GM18861 (cell line): ENCODE measurements around the gene ARHGAP6.

ENCODE experiments used
- ATAC-seq: cut with Tn5 transposase; IDR thresholded peaks from one replicate; pipeline ENCODE4 v1.9.1; 2021; ENCODE audit not compliant: unreplicated experiment

ARHGAP6 gene

DNA sequence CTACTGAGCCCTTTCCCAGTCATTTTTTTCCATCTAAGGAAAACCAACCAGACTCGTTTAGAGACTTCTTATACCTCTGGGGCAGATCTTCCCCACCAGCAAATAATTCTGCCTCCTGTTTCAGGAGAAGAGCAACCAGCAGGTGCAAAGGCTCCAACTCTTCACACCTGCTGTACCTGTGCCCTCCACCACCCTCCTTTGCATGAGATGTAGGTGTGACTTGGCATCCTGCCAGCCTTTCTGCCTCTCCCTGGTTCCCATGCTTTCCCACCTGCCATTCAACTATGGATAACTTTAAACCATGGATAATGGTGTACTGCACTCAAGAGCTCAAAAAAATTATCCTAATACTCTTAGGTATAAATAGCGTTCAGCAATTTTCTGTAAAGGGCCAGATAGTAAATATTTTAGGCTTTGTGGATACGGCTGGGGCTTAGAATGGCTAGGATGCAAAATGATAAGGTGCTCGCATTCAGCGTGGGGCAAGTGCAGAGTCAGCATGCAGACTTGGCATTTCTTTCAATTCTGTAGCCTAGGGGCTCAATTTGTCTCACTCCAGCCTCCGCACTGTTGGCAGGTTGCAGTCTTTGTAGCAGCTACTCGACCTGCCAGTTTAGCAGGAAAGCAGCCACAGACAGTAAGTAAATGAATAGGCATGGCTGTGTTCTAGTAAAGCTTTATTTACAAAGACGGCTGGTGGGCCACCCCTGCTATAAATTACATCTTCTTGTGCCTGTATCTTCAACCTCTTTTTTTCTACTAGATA is 474.8 kb downstream of the ARHGAP6 start:
- ATAC-seq, result no peak

DNA sequence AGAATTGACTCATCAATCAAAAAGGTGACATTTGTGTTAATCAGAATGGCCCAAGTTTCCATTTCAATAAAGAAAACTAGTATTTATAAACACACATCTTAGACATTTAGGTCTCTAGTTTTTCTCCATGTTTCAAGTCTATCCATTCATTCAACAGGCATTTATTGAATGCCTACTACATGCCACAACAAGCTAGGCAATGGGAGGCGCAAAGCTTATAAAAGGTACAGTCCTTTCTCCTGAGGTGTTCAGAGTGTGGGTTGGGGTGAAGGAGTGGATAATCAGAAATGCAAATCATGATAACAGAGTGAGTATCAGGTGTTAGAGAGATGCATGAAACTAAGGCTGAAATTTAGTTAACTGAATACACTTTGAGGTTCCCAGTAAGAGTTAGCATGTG is 476.6 kb downstream of the ARHGAP6 start:
- no peak for ATAC-seq

DNA sequence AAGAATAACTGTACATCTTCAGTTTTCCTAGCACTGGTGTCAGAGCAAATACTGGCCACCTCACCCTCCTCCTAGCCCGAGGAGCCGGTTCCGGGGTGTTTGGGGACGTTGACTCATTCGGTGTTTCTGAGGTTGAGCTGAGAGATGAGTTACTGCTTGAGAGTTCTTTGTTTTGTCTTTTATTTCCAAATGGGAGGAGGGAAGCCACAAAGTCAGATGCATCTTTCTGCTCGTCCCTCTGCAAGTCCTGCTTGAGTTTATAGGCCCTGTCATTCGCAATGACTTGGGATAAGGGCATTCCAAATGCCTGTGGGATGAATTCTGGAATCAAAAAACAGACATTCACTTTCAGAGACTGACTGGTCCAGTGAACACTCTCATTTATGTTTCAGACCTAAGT is 477.1 kb downstream of the ARHGAP6 start:
- ATAC-seq, result no peak

DNA sequence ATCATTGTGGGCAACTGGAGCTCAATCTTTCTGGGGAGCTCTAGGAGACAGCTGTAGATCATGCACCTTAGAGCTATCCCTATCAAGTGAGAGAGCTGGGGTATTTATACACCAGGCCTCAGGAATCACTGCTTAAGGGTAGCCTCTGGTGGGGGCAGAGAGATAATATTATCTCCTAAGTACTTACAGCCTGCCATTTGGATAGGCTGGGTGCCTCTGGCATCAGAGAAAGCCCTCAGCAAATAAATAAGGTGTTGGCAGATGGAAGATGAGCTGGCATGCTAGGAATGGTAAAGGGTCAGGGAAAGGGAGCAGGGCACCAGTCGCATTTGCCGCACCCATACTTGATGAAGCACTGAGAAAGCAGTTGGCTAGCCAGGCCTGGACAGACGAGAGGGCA is 478.7 kb downstream of the ARHGAP6 start:
- ATAC-seq, result no peak

- no peak for ATAC-seq
Measured at GRCh38 chrX:11185861-11186260, 479.9 kb downstream of the ARHGAP6 start.

- ATAC-seq, result no peak
Measured at GRCh38 chrX:11180571-11180970, 485.1 kb downstream of the ARHGAP6 start.

DNA sequence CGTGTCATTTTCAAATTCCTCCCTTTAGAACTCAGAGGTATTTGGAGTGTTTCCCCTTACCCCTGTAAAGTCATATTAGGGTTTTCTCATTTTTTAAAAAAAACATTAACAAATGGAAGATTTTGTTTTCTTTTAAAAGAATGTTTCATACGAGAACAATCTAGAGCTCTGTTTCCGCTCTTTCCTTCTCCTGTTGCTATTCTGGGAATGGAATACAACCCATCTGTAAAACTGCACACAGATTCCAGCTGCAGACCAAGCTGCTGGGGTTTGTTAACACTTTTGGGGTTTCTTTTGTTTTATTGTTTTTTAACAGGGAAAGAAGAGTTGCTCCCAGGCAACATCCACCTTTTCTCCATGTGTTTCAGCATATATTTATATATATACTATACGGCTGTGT is 493.3 kb downstream of the ARHGAP6 start:
- ATAC-seq, result no peak

- no peak for ATAC-seq
Measured at GRCh38 chrX:11171956-11172355, 493.8 kb downstream of the ARHGAP6 start.

GRCh38 chrX:11164433-11164832 is 501.3 kb downstream of the ARHGAP6 start:
- no peak for ATAC-seq

GRCh38 chrX:11159149-11159548 is 506.6 kb downstream of the ARHGAP6 start:
- ATAC-seq, result no peak

DNA sequence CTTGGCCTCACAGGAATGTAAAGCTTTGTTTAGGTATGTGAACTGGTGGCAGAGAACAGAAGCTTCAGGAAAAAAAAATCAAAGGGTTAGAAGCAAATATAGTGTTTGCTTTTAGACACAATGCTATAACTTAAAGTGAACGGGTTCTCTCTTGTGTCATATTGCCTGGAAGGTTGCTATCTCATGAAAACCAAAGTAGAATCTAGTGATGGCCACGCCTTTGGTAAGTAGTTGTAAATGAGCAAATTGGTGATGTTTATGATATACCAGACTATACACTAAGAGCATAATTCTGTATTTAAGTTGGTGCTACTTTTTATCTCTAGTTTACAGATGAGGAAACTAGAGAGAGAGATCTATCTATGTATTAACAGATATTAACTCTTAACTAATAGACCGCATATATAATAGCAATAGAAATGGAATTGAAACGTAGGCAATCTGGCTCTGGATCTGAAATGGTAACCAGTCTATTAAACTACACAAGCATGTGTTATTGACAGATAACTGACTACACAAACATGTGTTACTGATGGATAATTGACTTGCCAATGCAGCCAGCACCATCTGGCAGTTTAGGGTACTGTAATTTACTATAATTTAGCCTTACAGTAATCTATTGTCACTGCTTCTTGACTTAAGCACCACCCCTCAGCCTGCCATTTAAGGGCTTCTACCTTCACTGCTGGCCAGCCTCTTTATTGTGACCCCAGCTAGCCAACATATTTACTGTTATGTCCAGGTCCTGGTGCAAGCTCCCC is 513.7 kb downstream of the ARHGAP6 start:
- no peak for ATAC-seq

GRCh38 chrX:11148401-11148800 is 517.3 kb downstream of the ARHGAP6 start:
- ATAC-seq, result no peak

DNA sequence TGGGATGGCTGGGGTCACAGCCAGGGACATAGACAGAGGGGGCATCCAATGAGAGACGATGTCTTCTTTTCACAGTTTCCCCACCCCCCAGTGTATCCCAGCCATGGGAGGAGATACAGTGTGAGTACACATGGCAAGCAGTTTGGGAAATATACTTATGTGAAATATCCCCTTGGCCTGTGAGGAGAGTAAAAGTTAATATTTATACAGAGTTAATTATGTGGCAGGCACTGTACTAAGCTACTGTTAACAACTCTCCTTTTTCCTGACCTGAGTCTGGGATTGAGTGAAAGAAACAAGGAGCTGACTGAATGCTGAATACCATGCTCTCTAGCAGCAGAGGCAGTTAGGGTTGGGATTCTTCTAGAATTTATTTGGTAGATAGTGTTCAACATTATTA is 519.3 kb downstream of the ARHGAP6 start:
- ATAC-seq, result no peak

DNA sequence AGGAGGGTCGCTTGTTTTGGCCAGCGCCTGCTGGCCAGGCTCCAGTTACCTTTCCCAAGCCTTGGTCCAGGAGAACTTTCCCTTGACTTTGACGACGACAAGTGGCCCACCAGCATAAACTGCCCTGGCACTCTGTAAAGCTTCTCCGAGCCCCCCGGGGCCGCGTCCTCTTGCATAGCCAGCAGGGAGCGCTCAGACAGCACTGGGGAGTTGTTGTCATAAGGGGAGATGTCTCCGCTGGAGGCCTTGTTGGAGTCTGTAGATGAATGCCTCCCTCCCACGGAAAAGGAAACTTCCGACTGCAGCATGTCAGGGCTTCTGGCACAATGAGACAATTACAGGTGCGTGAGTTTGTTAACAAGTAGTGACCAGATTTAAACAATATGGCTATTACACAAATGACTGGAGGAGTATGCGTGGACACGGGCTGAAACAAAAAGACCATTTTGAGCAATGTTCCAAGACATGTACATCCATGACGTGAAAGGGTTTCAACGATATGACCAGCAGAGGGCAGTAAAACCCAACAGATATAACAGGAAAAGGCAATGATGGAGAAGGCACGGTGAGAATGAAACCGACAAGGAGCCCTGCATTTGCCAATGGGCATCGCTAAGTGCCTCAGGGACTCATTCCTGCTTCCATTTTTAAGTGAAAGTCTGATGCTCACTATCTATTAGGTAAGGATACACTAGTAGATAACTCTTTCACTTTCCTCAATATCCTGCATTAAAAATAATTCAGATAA is 521.6 kb downstream of the ARHGAP6 start:
- peak; percentile 90 for ATAC-seq

DNA sequence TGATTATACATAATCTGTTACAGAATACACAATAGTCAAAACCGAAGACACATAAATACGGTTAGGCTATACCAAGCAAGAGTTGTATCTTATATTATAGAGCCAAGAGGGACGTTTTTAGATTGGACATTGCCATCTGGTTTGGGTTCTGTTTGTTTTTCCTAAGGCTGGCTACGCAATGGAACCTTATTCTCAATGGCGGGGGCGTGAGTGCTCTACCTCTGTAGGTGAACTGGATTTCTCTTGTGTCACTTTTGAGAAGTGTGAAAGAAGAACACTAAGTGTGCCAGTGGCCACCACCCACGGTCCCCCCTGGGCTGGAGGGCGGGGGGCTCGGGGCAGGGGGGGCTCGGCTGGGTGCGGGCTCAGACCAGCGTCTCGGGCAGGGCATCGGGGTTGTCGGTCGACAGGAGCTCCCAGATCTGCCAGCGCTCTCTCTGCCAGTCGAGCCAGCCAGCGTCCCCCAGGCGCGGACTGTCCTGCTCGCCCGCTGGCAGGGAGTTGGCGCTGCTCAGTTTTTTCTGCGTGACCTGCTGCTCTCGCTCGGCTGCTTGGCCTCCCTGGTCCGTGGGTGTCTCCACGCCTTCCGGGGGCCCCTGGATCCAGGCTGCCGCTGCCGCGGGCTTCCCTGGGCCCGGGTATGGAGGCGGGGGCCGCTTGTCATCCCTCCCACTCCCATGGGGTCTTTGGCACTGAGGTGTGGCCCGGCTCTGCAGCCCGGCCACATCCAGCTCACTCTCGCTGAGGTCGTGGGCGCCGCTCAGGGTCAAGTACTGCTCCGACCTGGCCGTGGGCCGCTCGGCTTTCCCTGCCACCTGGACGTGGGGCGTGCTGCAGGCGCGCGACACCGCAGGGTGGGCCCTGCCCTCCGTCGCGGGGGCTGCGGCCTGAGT is 527.0 kb downstream of the ARHGAP6 start:
- no peak for ATAC-seq

DNA sequence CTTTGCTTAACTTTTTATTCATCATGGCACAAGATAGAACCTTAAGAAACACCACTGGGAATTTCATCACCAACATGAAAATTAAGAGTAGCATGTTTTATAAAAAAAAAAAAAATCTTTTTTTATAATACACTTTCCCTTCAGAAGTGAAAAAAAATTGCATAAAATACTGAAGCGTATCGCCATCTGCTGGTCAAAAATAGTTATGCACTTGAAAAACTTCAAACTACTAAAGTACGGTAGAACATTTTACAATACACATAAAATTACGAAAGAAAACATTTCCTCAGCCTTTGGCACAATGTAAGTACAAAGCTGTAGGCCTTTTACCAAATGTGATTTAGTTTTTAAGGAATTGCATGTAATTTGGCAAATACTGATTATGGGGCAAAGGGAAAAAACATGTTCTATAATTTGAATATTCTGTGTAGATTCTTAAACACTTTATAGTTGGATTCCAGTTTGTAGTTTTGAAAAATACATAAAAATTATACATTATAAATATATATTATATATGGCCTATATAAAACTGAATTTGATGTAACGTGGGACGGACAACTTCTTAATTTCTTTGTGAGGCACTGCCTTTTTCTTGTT is 528.1 kb downstream of the ARHGAP6 start:
- ATAC-seq, result no peak

- no peak for ATAC-seq
Measured at GRCh38 chrX:11135564-11136185, 530.0 kb downstream of the ARHGAP6 start.

GRCh38 chrX:11131146-11131545 is 534.6 kb downstream of the ARHGAP6 start:
- ATAC-seq, result no peak

DNA sequence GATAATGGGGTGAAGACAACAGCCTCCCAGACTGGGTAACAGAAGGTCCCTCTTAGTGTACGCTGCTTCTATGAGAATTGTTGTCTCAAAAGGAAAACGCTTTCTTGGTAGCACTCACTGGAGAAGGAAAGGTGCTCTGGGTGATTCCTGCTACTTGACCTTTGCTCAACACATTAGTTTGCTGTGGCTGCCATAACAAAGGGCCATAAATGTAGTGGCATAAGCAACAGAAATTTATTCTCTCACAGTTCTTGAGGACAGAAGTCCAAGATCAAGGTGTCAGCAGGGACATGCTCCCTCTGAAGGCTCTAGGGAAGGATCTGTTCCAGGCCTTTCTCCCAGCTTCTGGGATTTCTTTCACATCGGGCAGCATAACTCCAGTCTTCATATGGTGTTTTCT is 535.6 kb downstream of the ARHGAP6 start:
- ATAC-seq, result no peak

DNA sequence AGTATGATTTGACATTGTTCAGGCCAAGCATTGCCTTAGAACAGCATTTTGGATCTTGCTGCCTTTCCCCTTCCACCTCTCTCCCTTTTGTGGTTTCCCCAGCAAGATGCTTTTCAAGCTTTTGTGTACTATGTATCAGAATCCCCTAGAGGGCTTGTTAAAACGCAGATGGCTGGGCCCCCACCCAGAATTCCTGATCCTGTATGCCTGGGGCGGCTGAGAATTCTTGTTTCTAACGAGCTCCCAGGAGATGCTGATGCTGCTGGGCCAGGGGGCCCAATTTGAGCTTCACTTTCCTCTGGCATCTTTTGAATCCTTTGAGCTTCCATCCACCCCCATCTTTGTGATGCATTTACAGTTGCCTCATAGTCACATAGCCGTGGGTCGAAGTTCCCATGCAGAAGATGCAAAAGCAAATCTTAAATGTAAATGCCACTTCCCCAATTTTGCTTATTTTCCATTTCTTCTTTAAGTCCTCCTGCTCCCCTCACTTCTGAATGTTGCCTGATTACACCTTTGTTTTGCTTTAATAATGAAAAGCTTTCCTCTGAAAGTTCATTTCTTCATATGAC is 536.1 kb downstream of the ARHGAP6 start:
- ATAC-seq, result no peak
